Renal cortical epithelial cell (primary cell): Measurements from ENCODE around the gene STARD9. TPM values are rescaled to one million over a fixed set of nuclear protein-coding genes. Genes with fewer than 3 reads are reported as not detected.
"Not testable (repeated sequence)": the region's sequence is repeated elsewhere in the genome, so short reads cannot be mapped to it uniquely, and the experiment has no call there.

Experiments
- DNase-seq: peaks from one replicate; pipeline ENCODE4 v3.0.0-alpha.2; 2011; ENCODE audit warnings: low read depth
- total RNA-seq: library from RNA; depleted of rRNA; stranded (reverse); fragments of >200 nt; gene quantifications from 2 replicates; pipeline ENCODE4 v1.2.3, GENCODE V29; 2014

Gene STARD9
- total RNA-seq, 1 donor from 2014 or later: 11.3 TPM

DNA sequence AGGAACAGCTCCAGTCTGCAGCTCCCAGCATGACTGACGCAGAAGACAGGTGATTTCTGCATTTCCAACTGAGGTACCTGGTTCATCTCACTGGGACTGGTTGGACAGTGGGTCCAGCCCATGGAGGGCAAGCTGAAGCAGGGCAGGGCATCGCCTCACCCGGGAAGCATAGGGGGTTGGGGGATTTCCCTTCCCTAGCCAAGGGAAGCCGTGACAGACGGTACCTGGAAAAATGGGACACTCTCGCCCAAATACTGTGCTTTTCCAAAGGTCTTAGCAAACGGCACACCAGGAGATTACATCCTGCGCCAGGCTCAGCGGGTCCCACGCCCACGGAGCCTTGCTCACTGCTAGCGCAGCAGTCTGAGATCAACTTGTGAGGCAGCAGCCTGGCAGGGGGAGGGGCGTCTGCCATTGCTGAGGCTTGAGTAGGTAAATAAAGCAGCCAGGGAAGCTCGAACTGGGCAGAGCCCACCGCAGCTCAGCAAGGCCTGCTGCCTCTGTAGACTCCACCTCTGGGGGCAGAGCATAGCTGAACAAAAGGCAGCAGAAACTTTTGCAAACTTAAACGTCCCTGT lies 188.8 kb downstream of the STARD9 start:
- DNase-seq: not testable (repeated sequence)

DNA sequence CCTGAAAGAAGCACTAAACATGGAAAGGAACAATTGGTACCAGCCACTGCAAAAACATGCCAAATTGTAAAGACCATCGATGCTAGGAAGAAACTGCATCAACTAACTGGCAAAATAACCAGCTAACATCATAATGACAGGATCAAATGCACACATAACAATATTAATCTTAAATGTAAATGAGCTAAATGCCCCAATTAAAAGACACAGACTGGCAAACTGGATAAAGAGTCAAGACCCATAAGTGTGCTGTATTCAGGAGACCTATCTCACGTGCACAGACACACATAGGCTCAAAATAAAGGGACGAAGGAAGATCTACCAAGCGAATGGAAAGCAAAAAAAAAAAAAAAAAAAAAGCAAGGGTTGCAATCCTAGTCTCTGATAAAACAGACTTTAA lies 190.7 kb downstream of the STARD9 start:
- not testable (repeated sequence) for DNase-seq

Other genes starting within 250 kb of the STARD9 start
- 0.35 and 3.6 TPM in 2 replicates for gene CAPN3, start 216.1 kb upstream of the STARD9 start, total RNA-seq
- gene ZNF106, start 84.5 kb upstream of the STARD9 start, total RNA-seq: 28.3 and 52.8 TPM in 2 replicates
- 112 and 168 TPM in 2 replicates for gene SNAP23, start 80.0 kb upstream of the STARD9 start, total RNA-seq
- 24.0 and 30.7 TPM in 2 replicates for gene LRRC57, start 26.8 kb upstream of the STARD9 start, total RNA-seq
- gene HAUS2, start 26.8 kb upstream of the STARD9 start, total RNA-seq: 35.3 and 92.9 TPM in 2 replicates
- gene CDAN1, start 161.5 kb downstream of the STARD9 start, total RNA-seq: 4.2 and 13.0 TPM in 2 replicates